HFF-Myc (cell line): Measurements from ENCODE around the gene GTSE1.
A peak's percentile ranks its signal among the peaks of the same experiment; 100 is the strongest.

Experiments used
- DNase-seq: peaks from one replicate; pipeline ENCODE4 v3.0.0-alpha.2; 2011; ENCODE audit warnings: low read depth; ENCODE audit errors: extremely low read depth
- H3K4me3 ChIP-seq: replicated peaks from 2 replicates; pipeline ENCODE4 v1.5.1; 2011; ENCODE audit warnings: low read depth, mild to moderate bottlenecking, control low read depth, low read length
- CTCF ChIP-seq: IDR thresholded peaks from 2 replicates; pipeline ENCODE4 v1.5.1; 2012; ENCODE audit warnings: mild to moderate bottlenecking, low read depth, low read length, control low read depth; ENCODE audit errors: missing control alignments

The GTSE1 gene

GRCh38 chr22:46290843-46291785 lies 5.6 kb upstream of the GTSE1 start:
- no peak for DNase-seq
- no peak for TF ChIP-seq CTCF
- no peak overlapping the region for H3K4me3 ChIP-seq

- TF ChIP-seq CTCF, result no peak
- no peak overlapping the region for H3K4me3 ChIP-seq
- no peak for DNase-seq
Measured at GRCh38 chr22:46292173-46292572, 4.5 kb upstream of the GTSE1 start.

DNA sequence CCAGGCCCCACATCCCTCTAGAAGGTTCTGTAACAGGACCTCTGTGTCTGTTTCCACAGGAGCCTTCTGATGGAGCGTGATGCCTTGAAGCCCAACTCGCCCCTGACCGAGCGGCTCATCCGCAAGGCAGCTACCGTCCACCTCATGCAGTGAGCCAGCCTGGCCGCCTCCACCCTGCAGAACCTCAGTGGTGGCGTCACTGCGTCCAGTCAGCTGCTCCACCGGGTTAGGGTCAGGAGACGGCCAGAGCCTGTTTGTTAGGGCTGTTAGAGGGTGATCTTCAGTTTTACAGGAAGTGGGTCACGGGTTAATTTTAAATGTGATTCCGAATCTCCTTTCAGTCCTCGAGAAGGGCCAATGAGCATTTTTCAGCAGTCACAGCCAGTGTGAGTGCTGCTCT lies 3.9 kb upstream of the GTSE1 start:
- no peak for TF ChIP-seq CTCF
- DNase-seq, result no peak
- H3K4me3 ChIP-seq, result no peak overlapping the region

DNA sequence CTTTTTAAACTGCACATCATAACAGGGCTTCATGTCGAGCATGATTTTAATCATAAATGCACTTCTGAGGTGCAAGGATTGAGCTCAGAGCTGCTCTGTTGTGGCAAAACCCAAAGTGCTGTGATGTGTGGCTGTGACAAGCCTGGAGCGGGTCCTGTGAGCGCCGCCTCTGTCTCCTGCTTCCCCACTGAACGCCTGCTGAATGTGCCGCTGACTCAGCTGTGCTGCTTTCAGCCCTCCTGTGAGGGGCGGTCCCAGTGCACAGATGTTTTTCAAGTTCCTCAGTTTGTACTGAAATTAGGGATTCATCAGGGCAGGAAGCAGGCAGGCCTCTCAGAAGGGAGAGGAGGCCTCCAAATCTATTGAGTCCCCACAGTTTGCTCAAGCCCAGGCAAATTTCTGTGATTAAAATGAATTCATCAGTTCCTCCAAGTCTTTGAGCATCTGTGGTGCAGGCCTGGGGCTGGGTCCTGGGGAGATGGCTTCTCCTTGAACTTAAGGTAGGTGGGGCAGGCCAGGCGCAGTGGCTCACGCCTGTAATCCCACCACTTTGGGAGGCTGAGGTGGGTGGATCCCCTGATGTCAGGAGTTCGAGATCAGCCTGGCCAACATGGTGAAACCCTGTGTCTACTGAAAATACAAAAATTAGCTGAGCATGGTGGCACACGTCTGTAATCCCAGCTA lies 3.0 kb upstream of the GTSE1 start:
- peak; percentile 49 for DNase-seq
- no peak overlapping the region for H3K4me3 ChIP-seq
- no peak for TF ChIP-seq CTCF

DNA sequence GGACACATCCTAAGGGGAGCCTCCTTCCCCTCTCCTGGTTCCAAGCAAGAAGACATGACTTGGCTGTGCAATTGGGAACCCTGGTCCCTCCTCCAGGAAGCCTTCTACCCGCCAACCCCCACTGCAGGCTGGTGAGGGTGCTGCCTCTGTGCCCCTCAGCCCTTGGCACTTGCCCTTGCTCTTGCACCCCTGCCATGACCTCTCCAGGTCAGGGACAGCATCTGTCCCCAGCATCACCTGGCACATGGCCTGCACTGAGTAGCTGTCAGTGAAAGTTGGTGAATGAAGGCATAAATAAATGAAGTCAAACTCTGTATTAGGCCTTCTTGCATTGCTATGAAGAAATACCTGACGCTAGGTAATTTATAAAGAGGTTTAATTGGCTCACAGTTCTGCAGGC lies 1.9 kb upstream of the GTSE1 start:
- H3K4me3 ChIP-seq, result no peak overlapping the region
- DNase-seq, result no peak
- no peak for TF ChIP-seq CTCF

- no peak for DNase-seq
- no peak for TF ChIP-seq CTCF
- peak overlapping the region; percentile 87 for H3K4me3 ChIP-seq
Measured at GRCh38 chr22:46295277-46295971, 1.2 kb upstream of the GTSE1 start.
